OCI-LY1 (cell line): ENCODE results near the gene IRX4.

Experiments used
- CTCF ChIP-seq: fragments of 200-600 bp; sonication (generic), shearing (Covaris generic); IDR thresholded peaks from 2 replicates; pipeline ENCODE4 v1.5.1; 2017; ENCODE audit warnings: mild to moderate bottlenecking, antibody characterized with exemption, low read length, moderate library complexity, mixed read lengths
- EZH2 ChIP-seq: fragments of 200-600 bp; sonication (generic), shearing (Covaris generic); IDR thresholded peaks from 2 replicates; pipeline ENCODE4 v1.8.0; 2017; ENCODE audit warnings: borderline replicate concordance, mixed run types, mild to moderate bottlenecking, antibody characterized with exemption, low read length, moderate library complexity, mixed read lengths

GRCh38 chr5:1834022-1834551 is 48.6 kb downstream of the IRX4 start:
- TF ChIP-seq CTCF (no peak), EZH2 (no peak)
